Astrocyte of the spinal cord (primary cell): ENCODE results near the gene TMUB2.

Source experiments
- DNase-seq: peaks from one replicate; pipeline ENCODE4 v3.0.0; 2011; ENCODE audit warnings: low read depth, low spot score
- H3K4me3 ChIP-seq: 2 replicates; pipeline ENCODE4 v1.5.1; 2011; ENCODE audit warnings: low read depth, mild to moderate bottlenecking, low read length, moderate library complexity
- CTCF ChIP-seq: IDR thresholded peaks from 2 replicates; pipeline ENCODE4 v1.5.1; 2012; ENCODE audit warnings: low read depth, mild to moderate bottlenecking, low read length, inconsistent platforms
- in situ Hi-C: cut with HindIII; loops from 2 replicates; pipeline ENCODE4 v1.10.0; 2017; ENCODE audit warnings: low sequenced_read_pairs

The TMUB2 gene

GRCh38 chr17:44190481-44190880, 3.7 kb downstream of the TMUB2 start:
- DNase-seq = no peak
- no peak overlapping the region for H3K4me3 ChIP-seq
- in situ Hi-C loops = no loop called here
- no peak for TF ChIP-seq CTCF

DNA sequence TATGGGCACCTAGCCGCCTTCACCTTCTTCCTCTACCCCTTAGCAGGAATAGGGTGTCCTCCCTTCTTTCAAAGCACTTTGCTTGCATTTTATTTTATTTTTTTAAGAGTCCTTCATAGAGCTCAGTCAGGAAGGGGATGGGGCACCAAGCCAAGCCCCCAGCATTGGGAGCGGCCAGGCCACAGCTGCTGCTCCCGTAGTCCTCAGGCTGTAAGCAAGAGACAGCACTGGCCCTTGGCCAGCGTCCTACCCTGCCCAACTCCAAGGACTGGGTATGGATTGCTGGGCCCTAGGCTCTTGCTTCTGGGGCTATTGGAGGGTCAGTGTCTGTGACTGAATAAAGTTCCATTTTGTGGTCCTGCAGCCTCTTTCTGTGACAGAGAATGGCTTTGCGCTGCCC, 4.6 kb downstream of the TMUB2 start:
- no peak overlapping the region for H3K4me3 ChIP-seq
- in situ Hi-C loops = no loop called here
- DNase-seq = no peak
- no peak for TF ChIP-seq CTCF

DNA sequence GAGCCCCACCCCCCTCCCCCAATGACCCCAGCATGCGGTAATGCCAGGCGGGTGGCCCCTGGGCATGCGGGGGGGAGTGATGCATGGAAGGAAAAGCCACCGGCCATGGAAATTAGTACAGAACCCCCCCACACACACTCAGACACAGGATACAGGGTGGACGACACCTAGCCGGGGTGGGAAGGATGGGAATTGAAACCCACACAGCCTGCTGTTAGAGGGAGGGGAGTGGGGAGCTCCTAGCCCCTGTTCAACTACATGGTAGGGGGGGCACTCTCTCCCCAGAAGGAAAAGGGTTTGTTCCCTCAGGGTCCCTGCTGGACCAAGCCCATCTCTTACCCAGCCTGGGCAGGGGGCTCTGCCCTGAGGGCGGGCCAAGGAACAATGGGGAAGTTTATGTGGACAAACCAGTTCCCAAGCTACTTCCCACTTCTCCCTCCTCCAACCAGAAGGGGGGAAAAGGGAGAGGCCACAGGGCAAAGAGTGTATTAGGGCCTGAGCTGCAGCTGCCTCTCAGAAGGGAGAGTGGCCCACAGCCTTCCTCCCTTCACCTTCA, 5.2 kb downstream of the TMUB2 start:
- no peak for TF ChIP-seq CTCF
- H3K4me3 ChIP-seq = no peak overlapping the region
- DNase-seq = no peak
- in situ Hi-C loops = no loop called here

- DNase-seq = no peak
- in situ Hi-C loops = no loop called here
- no peak for TF ChIP-seq CTCF
- H3K4me3 ChIP-seq = no peak overlapping the region
These were observed 6.0 kb downstream of the TMUB2 start for GRCh38 chr17:44192750-44193149.

GRCh38 chr17:44193326-44194084, 6.7 kb downstream of the TMUB2 start:
- in situ Hi-C loops = no loop called here
- DNase-seq = no peak
- TF ChIP-seq CTCF = no peak
- H3K4me3 ChIP-seq = no peak overlapping the region

DNA sequence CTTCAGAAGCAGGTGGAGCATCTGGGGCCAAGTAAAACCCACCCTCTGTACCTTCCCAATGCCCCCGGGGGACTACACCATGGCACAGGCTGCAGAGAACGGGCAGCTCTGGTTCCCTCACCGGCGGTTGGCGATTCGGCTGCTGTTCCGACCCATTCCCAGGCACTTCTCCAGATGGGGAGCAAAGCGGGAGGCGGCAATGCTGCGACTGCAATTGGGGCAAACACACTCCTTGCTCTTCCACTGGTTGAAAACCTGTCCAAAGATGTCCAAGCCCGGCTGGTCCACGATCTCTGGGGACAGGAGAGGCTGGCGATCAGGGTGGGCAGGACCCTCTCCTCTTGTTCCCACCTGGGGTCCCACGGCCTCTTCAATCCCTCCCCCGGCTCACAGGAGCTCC, 10.3 kb downstream of the TMUB2 start:
- DNase-seq = no peak
- in situ Hi-C loops = no loop called here
- H3K4me3 ChIP-seq = no peak overlapping the region
- no peak for TF ChIP-seq CTCF
